Neural cell (in vitro differentiated cells): ENCODE results near the gene KLC1.

Experiments
- CTCF ChIP-seq: fragments of 450-650 bp; IDR thresholded peaks from 2 replicates; pipeline ENCODE4 v1.5.1; 2014; ENCODE audit warnings: antibody characterized with exemption, mild to moderate bottlenecking, moderate library complexity; ENCODE audit not compliant: poor library complexity, severe bottlenecking
- EP300 ChIP-seq: fragments of 450-650 bp; conservative IDR thresholded peaks from 2 replicates; pipeline ENCODE4 v1.6.1; 2014; ENCODE audit warnings: antibody characterized with exemption, mild to moderate bottlenecking, moderate library complexity; ENCODE audit not compliant: poor library complexity, severe bottlenecking

GRCh38 chr14:103634156-103634555, 5.1 kb downstream of the KLC1 start:
- TF ChIP-seq CTCF (no peak), EP300 (no peak)
